Calu3 (cell line): ENCODE results near the gene RETREG1. TPM values are rescaled to one million over a fixed set of nuclear protein-coding genes. Genes with fewer than 3 reads are reported as not detected.

Experiments used
- BruUV-seq: library from RNA; stranded (reverse); fragments of 400-500 nt; replicated peaks from 2 replicates; lab custom pipeline; 2021; lab: Mats Ljungman, UMichigan
- CTCF ChIA-PET: fragments of 300-600 bp; sonication (Branson Sonifier 250); formaldehyde crosslinking; loops from one replicate; lab custom pipeline; 2022; ENCODE audit warnings: antibody characterized with exemption; lab: Charles Lee
- DNase-seq: peaks from one replicate; pipeline ENCODE4 v3.0.0; 2022
- H3K27ac Mint-ChIP-seq: one replicate; pipeline ENCODE4 v1.8.0; 2022; ENCODE audit warnings: mixed read lengths; ENCODE audit not compliant: unreplicated experiment
- H3K27me3 Mint-ChIP-seq: one replicate; pipeline ENCODE4 v1.8.0; 2022; ENCODE audit warnings: mixed read lengths; ENCODE audit not compliant: unreplicated experiment
- H3K36me3 Mint-ChIP-seq: one replicate; pipeline ENCODE4 v1.8.0; 2022; ENCODE audit warnings: mild to moderate bottlenecking, moderate library complexity, mixed read lengths; ENCODE audit not compliant: insufficient read depth, unreplicated experiment
- H3K4me1 Mint-ChIP-seq: one replicate; pipeline ENCODE4 v1.8.0; 2022; ENCODE audit warnings: mild to moderate bottlenecking, low read depth, mixed read lengths; ENCODE audit not compliant: unreplicated experiment
- H3K4me3 Mint-ChIP-seq: one replicate; pipeline ENCODE4 v1.8.0; 2022; ENCODE audit warnings: mild to moderate bottlenecking, low read depth, moderate library complexity, mixed read lengths; ENCODE audit not compliant: unreplicated experiment
- H3K9me3 Mint-ChIP-seq: one replicate; pipeline ENCODE4 v1.8.0; 2022; ENCODE audit warnings: low read depth, mixed read lengths; ENCODE audit not compliant: unreplicated experiment
- CTCF ChIP-seq: fragments of 200-600 bp; IDR thresholded peaks from one replicate; pipeline ENCODE4 v1.8.0; 2022; ENCODE audit warnings: antibody characterized with exemption; ENCODE audit not compliant: unreplicated experiment
- intact Hi-C: fragments of 100-400 bp; cut with micrococcal nuclease; formaldehyde crosslinking; loops from one replicate; pipeline ENCODE4 v1.10.0; 2022; ENCODE audit not compliant: unreplicated experiment
- total RNA-seq: library from RNA; stranded (reverse); gene quantifications from 2 replicates; pipeline ENCODE4 v1.2.3, GENCODE V29; 2022

The RETREG1 gene
- total RNA-seq, 1 experiment from 2014 or later: 12.0 TPM

DNA sequence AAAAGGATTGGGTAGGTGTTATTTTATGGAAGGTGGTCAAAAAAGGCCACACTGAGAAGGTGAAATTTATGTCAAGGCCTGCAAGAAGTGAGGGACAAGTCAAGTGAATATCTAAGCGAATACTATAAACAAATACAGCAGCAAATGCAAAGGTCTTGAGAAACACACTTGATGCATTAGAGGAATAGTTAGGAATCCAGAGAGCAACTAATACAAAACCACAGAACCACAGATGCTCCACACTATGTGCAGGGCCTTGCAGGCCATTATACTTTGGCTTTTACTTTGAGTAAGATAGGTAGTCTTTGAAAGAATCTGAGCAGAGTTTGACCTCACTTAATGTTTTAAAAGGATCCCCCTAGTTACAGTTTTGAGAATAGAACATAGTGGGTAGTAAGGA is 155.8 kb downstream of the RETREG1 start:
- no peak overlapping the region for H3K27ac Mint-ChIP-seq
- intact Hi-C loops: no loop called here
- H3K27me3 Mint-ChIP-seq: no peaks in the 10 kb centered on the region
- no peak for DNase-seq
- no peaks in the 10 kb centered on the region for H3K9me3 Mint-ChIP-seq
- CTCF ChIA-PET: no interaction called here
- TF ChIP-seq CTCF: no peak
- no peak overlapping the region for H3K4me3 Mint-ChIP-seq
- H3K4me1 Mint-ChIP-seq: peaks cover 33% of the 10 kb centered on the region
- no TSS peak for BruUV-seq
- H3K36me3 Mint-ChIP-seq: peaks cover 55% of the 10 kb centered on the region

DNA sequence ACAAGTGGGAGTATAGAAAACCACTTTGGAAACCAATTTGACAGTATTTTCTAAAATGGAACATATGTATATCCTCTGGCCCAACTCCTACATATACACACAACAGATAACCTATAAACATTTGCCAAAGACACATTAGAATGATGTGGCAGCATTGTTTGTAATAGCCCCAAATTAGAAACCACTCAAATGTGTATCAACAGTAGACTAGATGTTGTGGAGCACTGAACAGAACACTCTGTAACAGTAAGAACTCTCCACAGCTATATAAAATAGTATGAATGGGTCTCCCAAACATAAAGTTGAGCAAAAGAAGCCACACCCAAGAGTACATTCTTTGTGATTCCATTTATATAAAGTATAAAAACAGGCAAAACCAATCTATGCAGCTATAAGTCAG is 157.3 kb downstream of the RETREG1 start:
- Mint-ChIP-seq H3K27me3 (no peaks in the 10 kb centered on the region), H3K27ac (no peak overlapping the region), H3K4me1 (peaks cover 37% of the 10 kb centered on the region), H3K9me3 (no peaks in the 10 kb centered on the region), H3K4me3 (no peak overlapping the region), H3K36me3 (peaks cover 44% of the 10 kb centered on the region)
- TF ChIP-seq CTCF: no peak
- BruUV-seq: no TSS peak
- CTCF ChIA-PET: no interaction called here
- intact Hi-C loops: no loop called here
- no peak for DNase-seq

DNA sequence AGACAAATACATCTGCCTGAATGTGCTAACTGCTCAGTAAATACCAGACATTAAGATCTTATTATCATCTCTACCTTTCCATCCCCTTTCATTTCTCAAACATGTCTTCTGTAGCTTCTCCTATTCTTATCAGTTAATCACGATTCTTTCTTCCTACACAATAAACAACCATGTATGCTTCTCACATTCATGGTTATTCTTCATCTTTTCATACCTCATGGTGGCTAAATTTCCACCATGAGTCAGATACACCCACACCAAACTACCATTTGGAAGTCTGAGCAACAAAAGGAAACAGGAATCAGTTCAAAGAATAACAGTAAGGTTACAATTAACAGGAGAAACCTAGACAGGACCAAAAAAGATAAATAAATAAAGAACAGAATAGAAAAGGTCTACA is 158.9 kb downstream of the RETREG1 start:
- Mint-ChIP-seq H3K9me3 (no peaks in the 10 kb centered on the region), H3K27ac (no peak overlapping the region), H3K27me3 (no peaks in the 10 kb centered on the region), H3K4me1 (peaks cover 28% of the 10 kb centered on the region), H3K4me3 (no peak overlapping the region), H3K36me3 (peaks cover 34% of the 10 kb centered on the region)
- TF ChIP-seq CTCF: no peak
- CTCF ChIA-PET: interaction anchor here (1.0 to 1.6 kb wide), 2 partner anchors 34 to 297 kb away, joined by 4 to 5 read pairs; no protein-coding TSS in a partner anchor
- no peak for DNase-seq
- BruUV-seq: no TSS peak
- intact Hi-C loops: no loop called here

GRCh38 chr5:16457451-16457850 is 159.3 kb downstream of the RETREG1 start:
- H3K27ac Mint-ChIP-seq: no peak overlapping the region
- H3K4me3 Mint-ChIP-seq: no peak overlapping the region
- no peaks in the 10 kb centered on the region for H3K27me3 Mint-ChIP-seq
- H3K4me1 Mint-ChIP-seq: peaks cover 28% of the 10 kb centered on the region
- CTCF ChIA-PET: interaction anchor here (1.6 kb wide), 1 partner anchor 297 kb away, joined by 5 read pairs; no protein-coding TSS in a partner anchor
- H3K36me3 Mint-ChIP-seq: peaks cover 35% of the 10 kb centered on the region
- H3K9me3 Mint-ChIP-seq: no peaks in the 10 kb centered on the region
- no TSS peak for BruUV-seq
- intact Hi-C loops: no loop called here
- no peak for DNase-seq
- no peak for TF ChIP-seq CTCF
